Mesendoderm (in vitro differentiated cells): Measurements from ENCODE around the gene AADACL2.

Experiments
- DNase-seq: peaks from one replicate; pipeline ENCODE4 v3.0.0; 2013
- H2AK5ac ChIP-seq: 2 replicates; pipeline ENCODE4 v1.6.1; 2013; ENCODE audit warnings: low read length, inconsistent platforms
- H2BK120ac ChIP-seq: 2 replicates; pipeline ENCODE4 v1.6.1; 2013; ENCODE audit warnings: low read depth, mild to moderate bottlenecking, low read length, moderate library complexity, mixed read lengths
- H2BK15ac ChIP-seq: replicated peaks from 2 replicates; pipeline ENCODE4 v1.6.1; 2013; ENCODE audit warnings: low read depth, mild to moderate bottlenecking, moderate library complexity
- H2BK5ac ChIP-seq: 2 replicates; pipeline ENCODE4 v1.6.1; 2013; ENCODE audit warnings: low read length, inconsistent platforms
- H3K18ac ChIP-seq: 2 replicates; pipeline ENCODE4 v1.6.1; 2013; ENCODE audit warnings: mild to moderate bottlenecking, low read length, mixed read lengths
- H3K23ac ChIP-seq: one replicate; pipeline ENCODE4 v1.6.1; 2013; ENCODE audit warnings: low read length
- H3K27ac ChIP-seq: 2 replicates; pipeline ENCODE4 v1.5.1; 2013; ENCODE audit warnings: low read depth, mild to moderate bottlenecking, inconsistent platforms, low read length, moderate library complexity
- H3K27me3 ChIP-seq: 2 replicates; pipeline ENCODE4 v1.6.1; 2013; ENCODE audit warnings: low read length, control low read depth, mild to moderate bottlenecking, inconsistent platforms; ENCODE audit not compliant: insufficient read depth, poor library complexity
- H3K36me3 ChIP-seq: 2 replicates; pipeline ENCODE4 v1.6.1; 2013; ENCODE audit warnings: low read length, inconsistent platforms; ENCODE audit not compliant: control insufficient read depth, insufficient read depth
- H3K4ac ChIP-seq: one replicate; pipeline ENCODE4 v1.6.1; 2013; ENCODE audit warnings: low read depth, mild to moderate bottlenecking, low read length, moderate library complexity
- H3K4me1 ChIP-seq: 2 replicates; pipeline ENCODE4 v1.6.1; 2013; ENCODE audit warnings: low read depth, low read length, inconsistent platforms; ENCODE audit not compliant: control insufficient read depth
- H3K4me2 ChIP-seq: 2 replicates; pipeline ENCODE4 v1.6.1; 2013; ENCODE audit warnings: low read length
- H3K4me3 ChIP-seq: 2 replicates; pipeline ENCODE4 v1.5.1; 2013; ENCODE audit warnings: mild to moderate bottlenecking, low read length
- H3K56ac ChIP-seq: one replicate; pipeline ENCODE4 v1.6.1; 2013; ENCODE audit warnings: low read length
- H3K79me1 ChIP-seq: 2 replicates; pipeline ENCODE4 v1.6.1; 2013; ENCODE audit warnings: low read length, inconsistent platforms
- H3K79me2 ChIP-seq: 2 replicates; pipeline ENCODE4 v1.6.1; 2013; ENCODE audit warnings: mild to moderate bottlenecking, low read length; ENCODE audit not compliant: control insufficient read depth, insufficient read depth
- H3K9ac ChIP-seq: 2 replicates; pipeline ENCODE4 v1.6.1; 2013; ENCODE audit warnings: low read length, inconsistent platforms
- H4K5ac ChIP-seq: one replicate; pipeline ENCODE4 v1.6.1; 2013; ENCODE audit warnings: low read length
- H4K8ac ChIP-seq: one replicate; pipeline ENCODE4 v1.6.1; 2013; ENCODE audit warnings: low read depth, mild to moderate bottlenecking, control low read depth, low read length, moderate library complexity
- WGBS: extraction: QIAGEN DNeasy Blood & Tissue Kit; methylation state at CpG from one replicate; pipeline ENCODE4 v1.1.7; 2013; ENCODE audit warnings: low lambda C conversion rate, missing lambda C conversion rate; ENCODE audit not compliant: insufficient coverage; ENCODE audit errors: extremely low coverage; 5-methylcytosine and 5-hydroxymethylcytosine counted together

Gene AADACL2

DNA sequence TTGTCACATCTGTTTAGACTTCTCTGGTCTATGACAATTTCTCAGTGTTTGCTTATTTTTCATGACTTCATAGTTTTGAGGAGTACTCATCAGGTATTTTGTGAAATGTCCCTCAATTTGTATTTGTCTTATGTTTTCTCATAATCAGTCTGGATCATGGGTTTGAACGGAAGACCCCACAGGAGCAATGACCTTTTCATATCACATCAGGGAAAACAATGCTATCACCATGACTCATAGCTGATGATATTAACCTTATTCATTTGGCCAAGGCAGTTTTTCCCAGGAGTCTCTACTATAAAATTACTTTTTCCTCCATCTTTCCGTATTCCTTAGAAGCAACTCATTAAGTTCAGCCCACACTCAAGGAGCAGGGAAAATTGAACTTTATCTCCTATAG, 32.7 kb downstream of the AADACL2 start:
- Histone ChIP-seq H3K79me1 (no peaks in the 10 kb centered on the region), H3K36me3 (no peaks in the 10 kb centered on the region), H3K27ac (no peak overlapping the region), H2BK15ac (no peak overlapping the region), H3K9ac (no peak overlapping the region), H3K4ac (no peak overlapping the region), H3K4me2 (no peak overlapping the region), H3K18ac (no peak overlapping the region), H3K79me2 (no peaks in the 10 kb centered on the region), H2BK120ac (no peak overlapping the region), H2AK5ac (no peak overlapping the region), H3K4me3 (no peak overlapping the region), H4K5ac (no peak overlapping the region), H3K4me1 (no peaks in the 10 kb centered on the region), H2BK5ac (no peak overlapping the region), H3K56ac (no peak overlapping the region), H3K27me3 (no peaks in the 10 kb centered on the region), H3K23ac (no peak overlapping the region), H4K8ac (no peak overlapping the region)
- no peak for DNase-seq
- no CpG with 5 or more reads among the region's 2 CpGs for WGBS

DNA sequence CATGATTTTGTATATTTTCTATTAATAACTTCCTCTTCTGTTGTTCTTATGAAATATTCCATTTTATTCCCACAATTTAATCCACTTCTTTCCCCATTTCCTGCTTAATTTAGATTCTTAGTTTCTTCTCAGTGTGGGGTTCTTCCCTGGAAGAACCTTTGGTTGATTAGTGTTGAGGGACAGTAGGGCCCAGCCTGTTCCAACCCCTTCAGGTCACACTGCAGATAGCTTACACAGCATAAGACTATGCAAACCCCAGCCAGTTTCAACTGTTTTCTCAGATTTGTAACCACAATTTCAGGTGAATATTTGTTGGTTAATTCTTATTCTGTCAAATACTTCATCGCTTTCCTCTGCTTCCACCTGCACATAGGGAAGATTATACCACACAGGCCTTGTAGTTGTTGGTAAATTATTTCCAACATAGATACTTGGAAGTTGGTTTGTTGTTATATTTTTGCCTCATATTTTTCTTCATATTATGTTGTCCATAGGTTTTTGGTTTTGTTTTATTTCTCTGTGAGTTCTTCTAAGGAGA, 34.7 kb downstream of the AADACL2 start:
- Histone ChIP-seq H2BK5ac (no peak overlapping the region), H4K5ac (no peak overlapping the region), H3K4ac (no peak overlapping the region), H3K27ac (no peak overlapping the region), H3K4me2 (no peak overlapping the region), H3K56ac (no peak overlapping the region), H4K8ac (no peak overlapping the region), H3K9ac (no peak overlapping the region), H3K4me3 (no peak overlapping the region), H3K27me3 (no peaks in the 10 kb centered on the region), H3K79me2 (no peaks in the 10 kb centered on the region), H3K23ac (no peak overlapping the region), H3K36me3 (no peaks in the 10 kb centered on the region), H2AK5ac (no peak overlapping the region), H3K4me1 (no peaks in the 10 kb centered on the region), H2BK120ac (no peak overlapping the region), H3K18ac (no peak overlapping the region), H2BK15ac (no peak overlapping the region), H3K79me1 (no peaks in the 10 kb centered on the region)
- DNase-seq: no peak
- no CpG with 5 or more reads among the region's 1 CpG for WGBS

DNA sequence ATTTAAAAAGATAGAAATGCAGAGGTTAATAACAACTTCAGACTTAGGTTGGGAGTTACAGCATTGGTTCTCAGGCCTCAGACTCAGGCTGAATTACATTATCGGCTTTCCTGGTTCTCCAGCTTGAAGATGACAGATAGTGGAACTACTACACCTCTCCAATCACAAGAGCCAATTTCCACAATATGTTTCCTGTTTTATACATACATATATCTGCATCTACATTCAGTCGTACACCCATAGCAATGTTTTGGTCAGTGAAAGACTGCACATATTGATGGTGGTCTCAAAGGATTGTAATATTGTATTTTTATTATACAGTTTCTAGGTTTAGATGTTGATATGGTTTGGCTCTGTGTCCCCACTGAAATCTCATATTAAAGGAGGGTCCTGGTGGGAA, 35.4 kb downstream of the AADACL2 start:
- Histone ChIP-seq H2BK5ac (no peak overlapping the region), H3K27ac (no peak overlapping the region)

GRCh38 chr3:151770956-151771355, 37.2 kb downstream of the AADACL2 start:
- WGBS: no CpG with 5 or more reads among the region's 4 CpGs
- DNase-seq: no peak

More for the DNA sequence above, 35.4 kb downstream of the AADACL2 start:
- H2BK15ac ChIP-seq: no peak overlapping the region
- WGBS: no CpG with 5 or more reads among the region's 2 CpGs
- H3K79me2 ChIP-seq: no peaks in the 10 kb centered on the region
- no peaks in the 10 kb centered on the region for H3K79me1 ChIP-seq
- H3K18ac ChIP-seq: no peak overlapping the region
- no peak overlapping the region for H4K8ac ChIP-seq
- H3K4ac ChIP-seq: no peak overlapping the region
- no peaks in the 10 kb centered on the region for H3K36me3 ChIP-seq
- H3K4me3 ChIP-seq: no peak overlapping the region
- no peaks in the 10 kb centered on the region for H3K27me3 ChIP-seq
- no peak overlapping the region for H4K5ac ChIP-seq
- H2AK5ac ChIP-seq: no peak overlapping the region
- H3K4me2 ChIP-seq: no peak overlapping the region
- H2BK120ac ChIP-seq: no peak overlapping the region
- DNase-seq: no peak
- no peak overlapping the region for H3K23ac ChIP-seq
- H3K56ac ChIP-seq: no peak overlapping the region
- no peak overlapping the region for H3K9ac ChIP-seq
- H3K4me1 ChIP-seq: no peaks in the 10 kb centered on the region

DNA sequence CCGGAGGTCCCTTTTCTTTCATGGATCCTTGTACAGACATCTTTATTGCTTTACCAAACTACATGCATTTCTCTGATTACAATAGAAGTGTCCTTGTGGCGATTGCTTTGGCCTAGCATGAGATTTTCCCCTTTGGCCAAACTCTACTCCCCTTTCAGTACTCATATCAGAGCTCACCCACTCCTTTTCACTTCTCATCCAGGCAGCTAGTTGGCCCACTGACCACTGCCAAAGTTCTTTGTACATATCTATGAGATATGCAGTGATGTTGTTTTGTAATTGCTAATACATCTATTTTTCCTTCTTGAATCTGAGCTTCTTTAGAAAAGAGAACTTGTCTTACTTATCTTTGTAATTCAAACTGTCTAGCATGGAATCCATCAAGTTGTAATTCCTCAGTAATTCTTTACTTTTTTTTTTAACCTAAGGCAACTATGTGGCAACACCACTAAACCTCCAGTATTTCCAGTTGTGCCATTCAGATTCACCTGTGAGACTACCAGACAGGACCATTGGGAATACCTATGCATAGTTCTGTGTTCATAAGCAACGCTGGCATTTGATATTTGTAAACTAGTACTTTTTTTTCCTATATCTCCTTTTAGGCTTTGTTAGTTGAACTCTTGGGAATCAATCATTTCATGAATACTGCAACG, 39.2 kb downstream of the AADACL2 start:
- no peaks in the 10 kb centered on the region for H3K36me3 ChIP-seq
- H3K79me2 ChIP-seq: no peaks in the 10 kb centered on the region
- no peak overlapping the region for H3K4me3 ChIP-seq
- no peak overlapping the region for H3K27ac ChIP-seq
- H3K23ac ChIP-seq: no peak overlapping the region
- no peak overlapping the region for H2BK5ac ChIP-seq
- H3K18ac ChIP-seq: no peak overlapping the region
- H4K5ac ChIP-seq: no peak overlapping the region
- no peak overlapping the region for H2AK5ac ChIP-seq
- H3K79me1 ChIP-seq: no peaks in the 10 kb centered on the region
- no peak overlapping the region for H3K4me2 ChIP-seq
- no peak for DNase-seq
- H2BK120ac ChIP-seq: no peak overlapping the region
- no peak overlapping the region for H3K9ac ChIP-seq
- no peak overlapping the region for H3K56ac ChIP-seq
- H3K4ac ChIP-seq: no peak overlapping the region
- no CpG with 5 or more reads among the region's 4 CpGs for WGBS
- H2BK15ac ChIP-seq: no peak overlapping the region
- no peaks in the 10 kb centered on the region for H3K4me1 ChIP-seq
- H3K27me3 ChIP-seq: no peaks in the 10 kb centered on the region
- H4K8ac ChIP-seq: no peak overlapping the region

More at GRCh38 chr3:151770956-151771355, 37.2 kb downstream of the AADACL2 start:
- H3K4me1 ChIP-seq: no peaks in the 10 kb centered on the region
- no peaks in the 10 kb centered on the region for H3K27me3 ChIP-seq
- no peak overlapping the region for H3K9ac ChIP-seq
- H3K23ac ChIP-seq: no peak overlapping the region
- H3K79me1 ChIP-seq: no peaks in the 10 kb centered on the region
- H3K27ac ChIP-seq: no peak overlapping the region
- H2AK5ac ChIP-seq: no peak overlapping the region
- H3K4me3 ChIP-seq: no peak overlapping the region
- H2BK5ac ChIP-seq: no peak overlapping the region
- no peak overlapping the region for H4K5ac ChIP-seq
- H3K4ac ChIP-seq: no peak overlapping the region
- H3K36me3 ChIP-seq: no peaks in the 10 kb centered on the region
- no peak overlapping the region for H2BK15ac ChIP-seq
- no peak overlapping the region for H2BK120ac ChIP-seq
- H4K8ac ChIP-seq: no peak overlapping the region
- H3K18ac ChIP-seq: no peak overlapping the region
- H3K56ac ChIP-seq: no peak overlapping the region
- no peak overlapping the region for H3K4me2 ChIP-seq
- H3K79me2 ChIP-seq: no peaks in the 10 kb centered on the region

DNA sequence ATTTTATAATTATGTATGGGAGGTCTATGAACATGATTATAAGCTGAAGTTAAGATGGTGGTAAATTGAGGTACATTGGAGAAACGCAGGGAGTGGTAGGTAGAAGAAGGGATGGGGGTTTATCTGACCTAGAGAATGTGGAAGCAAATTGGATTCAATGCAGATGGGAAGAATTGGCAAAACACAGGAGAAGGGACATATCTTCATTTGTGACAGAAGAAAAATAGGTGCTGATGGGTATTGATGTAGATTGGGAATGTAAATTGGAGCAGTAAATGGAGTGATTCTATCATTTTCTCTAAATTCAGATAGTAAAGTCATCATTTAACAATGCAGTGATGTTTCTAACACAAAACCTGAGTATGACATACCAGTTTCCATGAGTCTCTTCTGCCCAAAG, 40.5 kb downstream of the AADACL2 start:
- Histone ChIP-seq H2BK15ac (no peak overlapping the region), H3K79me1 (no peaks in the 10 kb centered on the region), H4K8ac (no peak overlapping the region), H3K4ac (no peak overlapping the region), H3K27me3 (no peaks in the 10 kb centered on the region), H3K27ac (no peak overlapping the region), H3K79me2 (no peaks in the 10 kb centered on the region), H4K5ac (no peak overlapping the region), H3K9ac (no peak overlapping the region), H3K4me2 (no peak overlapping the region), H3K36me3 (no peaks in the 10 kb centered on the region), H3K56ac (no peak overlapping the region), H2AK5ac (no peak overlapping the region), H3K4me3 (no peak overlapping the region), H2BK5ac (no peak overlapping the region), H2BK120ac (no peak overlapping the region), H3K23ac (no peak overlapping the region), H3K18ac (no peak overlapping the region), H3K4me1 (no peaks in the 10 kb centered on the region)
- DNase-seq: no peak
- WGBS: no CpG with 5 or more reads among the region's 1 CpG
